Measurements from ENCODE around the gene DCLK3. TPM values are rescaled to one million over a fixed set of nuclear protein-coding genes. Genes with fewer than 3 reads are reported as not detected.

DCLK3 gene
- total and polyA plus RNA-seq, 2 donors (not counting 1 experiment from before 2014, with no cell fraction given): not detected

- no peaks in the 10 kb centered on the region for H3K36me3 ChIP-seq (replicated peaks in 1 of 2; ENCODE audit: control extremely low read depth in 1 of 2, control insufficient read depth in 1 of 2, extremely low read depth in 1 of 2, insufficient read depth in 2 of 2, low read length in 1 of 2)
- H3K27ac Mint-ChIP-seq: no peak overlapping the region
- CTCF ChIA-PET: no interaction called here
- TF ChIP-seq CTCF (IDR thresholded peaks at IDR 0.05) (no peak), EZH2 (IDR thresholded peaks at IDR 0.05; ENCODE audit: borderline replicate concordance, insufficient read depth, low read depth, low read length, poor library complexity, severe bottlenecking) (no peak)
- intact Hi-C loops (cut with micrococcal nuclease): no loop called here
- H3K4me1 Mint-ChIP-seq: no peaks in the 10 kb centered on the region
- no peak overlapping the region for H2AFZ ChIP-seq (ENCODE audit: insufficient read depth, low read depth, low read length, poor library complexity, severe bottlenecking)
- H3K27me3 Mint-ChIP-seq: peaks cover 3% of the 10 kb centered on the region
- H3K4me2 ChIP-seq (replicated peaks; ENCODE audit: low read depth, low read length, poor library complexity, severe bottlenecking): no peak overlapping the region
- POLR2A ChIA-PET: no interaction called here
- ATAC-seq (ENCODE audit: low read depth) (no peak), DNase-seq (no peak)
- no peaks in the 10 kb centered on the region for H3K9me3 Mint-ChIP-seq (ENCODE audit: insufficient read depth)
- peaks cover 0 to 2% (median 0%) of the 10 kb centered on the region in 4 experiments for H3K27me3 ChIP-seq (replicated peaks in 1 of 4; ENCODE audit: control extremely low read depth in 1 of 4, control insufficient read depth in 3 of 4, insufficient read depth in 4 of 4, low read length in 3 of 4)
- H3K4me1 ChIP-seq (ENCODE audit: control insufficient read depth in 2 of 2, insufficient read depth in 2 of 2, low read length in 2 of 2): no peaks in the 10 kb centered on the region
- no peak overlapping the region for H3K9ac ChIP-seq (ENCODE audit: low read length)
- H3K4me3 Mint-ChIP-seq: no peak overlapping the region
- no peak overlapping the region for H3K27ac ChIP-seq (ENCODE audit: low read length in 2 of 2)
- no peak overlapping the region for H3K4me3 ChIP-seq (ENCODE audit: control extremely low read depth in 1 of 5, extremely low read depth in 1 of 5, insufficient read depth in 1 of 5, low read depth in 2 of 5, low read length in 4 of 5)
- no peaks in the 10 kb centered on the region for H3K79me2 ChIP-seq (ENCODE audit: control insufficient read depth, insufficient read depth, low read length)
- 78% methylated on average over 2 of the region's 3 CpGs for WGBS (ENCODE audit: insufficient coverage)
- H4K20me1 ChIP-seq (ENCODE audit: control insufficient read depth, insufficient read depth, low read length, poor library complexity, severe bottlenecking): no peaks in the 10 kb centered on the region
- no peaks in the 10 kb centered on the region for H3K9me3 ChIP-seq (ENCODE audit: control extremely low read depth in 1 of 3, control insufficient read depth in 2 of 3, insufficient read depth in 1 of 3, low read length in 2 of 3)
Measured at GRCh38 chr3:36698314-36698713, 66.0 kb downstream of the DCLK3 start.

GRCh38 chr3:36697229-36698001 is 66.9 kb downstream of the DCLK3 start:
- H4K20me1 ChIP-seq (ENCODE audit: control insufficient read depth, insufficient read depth, low read length, poor library complexity, severe bottlenecking): no peaks in the 10 kb centered on the region
- H3K27ac Mint-ChIP-seq: no peak overlapping the region
- no peaks in the 10 kb centered on the region for H3K27me3 Mint-ChIP-seq
- no peak overlapping the region for H3K4me3 ChIP-seq (ENCODE audit: control extremely low read depth in 1 of 5, extremely low read depth in 1 of 5, insufficient read depth in 1 of 5, low read depth in 2 of 5, low read length in 4 of 5)
- intact Hi-C loops (cut with micrococcal nuclease): no loop called here
- DNase-seq (no peak), ATAC-seq (ENCODE audit: low read depth) (no peak)
- 86% methylated on average over 6 of the region's 8 CpGs for WGBS (ENCODE audit: insufficient coverage)
- H2AFZ ChIP-seq (ENCODE audit: insufficient read depth, low read depth, low read length, poor library complexity, severe bottlenecking): no peak overlapping the region
- H3K27ac ChIP-seq (ENCODE audit: low read length in 2 of 2): no peak overlapping the region
- H3K4me3 Mint-ChIP-seq: no peak overlapping the region
- TF ChIP-seq EZH2 (IDR thresholded peaks at IDR 0.05; ENCODE audit: borderline replicate concordance, insufficient read depth, low read depth, low read length, poor library complexity, severe bottlenecking) (no peak), CTCF (IDR thresholded peaks at IDR 0.05) (no peak)
- no peaks in the 10 kb centered on the region for H3K4me1 Mint-ChIP-seq
- no peak overlapping the region for H3K4me2 ChIP-seq (replicated peaks; ENCODE audit: low read depth, low read length, poor library complexity, severe bottlenecking)
- H3K9me3 Mint-ChIP-seq (ENCODE audit: insufficient read depth): no peaks in the 10 kb centered on the region
- H3K79me2 ChIP-seq (ENCODE audit: control insufficient read depth, insufficient read depth, low read length): no peaks in the 10 kb centered on the region
- H3K9ac ChIP-seq (ENCODE audit: low read length): no peak overlapping the region
- H3K9me3 ChIP-seq (ENCODE audit: control extremely low read depth in 1 of 3, control insufficient read depth in 2 of 3, insufficient read depth in 1 of 3, low read length in 2 of 3): no peaks in the 10 kb centered on the region
- ChIA-PET POLR2A (no interaction called here), CTCF (no interaction called here)
- H3K27me3 ChIP-seq (replicated peaks in 1 of 4; ENCODE audit: control extremely low read depth in 1 of 4, control insufficient read depth in 3 of 4, insufficient read depth in 4 of 4, low read length in 3 of 4): peaks cover 0 to 2% (median 0%) of the 10 kb centered on the region in 4 experiments
- no peaks in the 10 kb centered on the region for H3K36me3 ChIP-seq (replicated peaks in 1 of 2; ENCODE audit: control extremely low read depth in 1 of 2, control insufficient read depth in 1 of 2, extremely low read depth in 1 of 2, insufficient read depth in 2 of 2, low read length in 1 of 2)
- no peaks in the 10 kb centered on the region for H3K4me1 ChIP-seq (ENCODE audit: control insufficient read depth in 2 of 2, insufficient read depth in 2 of 2, low read length in 2 of 2)

Data from B cell (primary cell).